Bronchial epithelial cell (primary cell): Measurements from ENCODE around the gene ICE1. TPM values are rescaled to one million over a fixed set of nuclear protein-coding genes. Genes with fewer than 3 reads are reported as not detected.

Source experiments
- DNase-seq: peaks from one replicate; pipeline ENCODE4 v3.0.0-alpha.2; 2010; ENCODE audit warnings: low read depth
- FAIRE-seq: peaks from 2 replicates; lab custom pipeline; 2011; peaks lifted over from hg19 to GRCh38; lab: Jason Lieb, UNC
- H3K27me3 ChIP-seq: 2 replicates; pipeline ENCODE4 v1.5.1; 2011; ENCODE audit warnings: low read length; ENCODE audit not compliant: control insufficient read depth, insufficient read depth
- H3K36me3 ChIP-seq: 2 replicates; pipeline ENCODE4 v1.5.1; 2011; ENCODE audit warnings: low read length; ENCODE audit not compliant: control insufficient read depth, insufficient read depth
- H3K4me3 ChIP-seq: 2 replicates; pipeline ENCODE4 v1.5.1; 2011; ENCODE audit warnings: mild to moderate bottlenecking, low read depth, low read length, control low read depth
- total RNA-seq: library from RNA; depleted of rRNA; stranded (reverse); fragments of >200 nt; gene quantifications from 2 replicates; pipeline ENCODE4 v1.2.1, GENCODE V29; 2014
- TF ChIP-seq, protein P1 (sequence below): IDR thresholded peaks from 2 replicates; pipeline ENCODE4 v1.5.1; 2011; ENCODE audit warnings: mild to moderate bottlenecking, moderate library complexity, low read length, control low read depth, inconsistent platforms; ENCODE audit not compliant: insufficient read depth, severe bottlenecking

ICE1 gene
- total RNA-seq, 1 donor from 2014 or later, result 19.7 TPM

DNA sequence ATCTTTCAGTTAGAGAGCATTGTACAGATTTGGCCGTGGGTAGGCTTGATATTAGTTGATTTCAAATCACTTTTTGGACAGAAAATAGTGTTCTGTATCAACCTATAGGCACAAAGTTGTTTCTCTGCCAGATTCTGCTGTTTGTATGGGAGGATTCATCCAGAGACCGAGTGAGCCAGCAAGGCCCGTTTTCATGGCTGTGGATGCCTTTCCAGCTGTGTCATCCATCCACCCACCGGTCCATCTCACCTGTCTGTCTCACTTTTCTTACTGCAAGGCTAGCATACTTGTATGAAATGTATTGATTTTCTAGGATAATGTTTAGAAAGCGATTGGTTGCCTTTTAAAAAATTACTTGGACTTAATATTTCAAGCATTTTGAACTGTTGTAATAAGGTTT lies 34.4 kb downstream of the ICE1 start:
- Histone ChIP-seq H3K36me3 (peaks cover 2% of the 10 kb centered on the region), H3K27me3 (no peaks in the 10 kb centered on the region), H3K4me3 (no peak overlapping the region)
- DNase-seq (peak; percentile 21), FAIRE-seq (no peak)
- TF ChIP-seq, protein P1, sequence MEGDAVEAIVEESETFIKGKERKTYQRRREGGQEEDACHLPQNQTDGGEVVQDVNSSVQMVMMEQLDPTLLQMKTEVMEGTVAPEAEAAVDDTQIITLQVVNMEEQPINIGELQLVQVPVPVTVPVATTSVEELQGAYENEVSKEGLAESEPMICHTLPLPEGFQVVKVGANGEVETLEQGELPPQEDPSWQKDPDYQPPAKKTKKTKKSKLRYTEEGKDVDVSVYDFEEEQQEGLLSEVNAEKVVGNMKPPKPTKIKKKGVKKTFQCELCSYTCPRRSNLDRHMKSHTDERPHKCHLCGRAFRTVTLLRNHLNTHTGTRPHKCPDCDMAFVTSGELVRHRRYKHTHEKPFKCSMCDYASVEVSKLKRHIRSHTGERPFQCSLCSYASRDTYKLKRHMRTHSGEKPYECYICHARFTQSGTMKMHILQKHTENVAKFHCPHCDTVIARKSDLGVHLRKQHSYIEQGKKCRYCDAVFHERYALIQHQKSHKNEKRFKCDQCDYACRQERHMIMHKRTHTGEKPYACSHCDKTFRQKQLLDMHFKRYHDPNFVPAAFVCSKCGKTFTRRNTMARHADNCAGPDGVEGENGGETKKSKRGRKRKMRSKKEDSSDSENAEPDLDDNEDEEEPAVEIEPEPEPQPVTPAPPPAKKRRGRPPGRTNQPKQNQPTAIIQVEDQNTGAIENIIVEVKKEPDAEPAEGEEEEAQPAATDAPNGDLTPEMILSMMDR, result no peak

GRCh38 chr5:5460311-5460710 lies 37.8 kb downstream of the ICE1 start:
- H3K36me3 ChIP-seq, result peaks cover 3% of the 10 kb centered on the region
- DNase-seq (no peak), FAIRE-seq (no peak)
- no peaks in the 10 kb centered on the region for H3K27me3 ChIP-seq
- H3K4me3 ChIP-seq, result no peak overlapping the region
- TF ChIP-seq, protein P1, result no peak

DNA sequence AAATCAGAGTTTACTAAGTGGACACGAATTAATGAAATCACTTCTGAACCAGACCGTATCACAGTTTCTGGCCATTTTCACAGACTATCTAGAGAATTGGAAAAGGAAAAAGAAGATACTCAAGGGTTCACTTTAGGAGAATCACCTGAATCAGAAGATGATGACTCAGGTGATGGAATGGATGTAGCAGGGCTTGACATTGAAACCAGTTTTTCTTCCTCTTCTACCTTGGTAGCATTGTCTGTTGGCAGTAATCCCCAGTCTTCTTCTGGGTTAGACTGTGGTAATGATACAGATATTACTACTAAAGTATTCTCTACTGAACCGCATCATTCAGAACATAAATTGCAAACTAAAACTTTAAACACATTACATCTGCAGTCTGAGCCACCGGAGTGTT lies 38.5 kb downstream of the ICE1 start:
- no peak overlapping the region for H3K4me3 ChIP-seq
- FAIRE-seq (no peak), DNase-seq (peak; percentile 15)
- no peaks in the 10 kb centered on the region for H3K27me3 ChIP-seq
- TF ChIP-seq, protein P1, result no peak
- H3K36me3 ChIP-seq, result peaks cover 3% of the 10 kb centered on the region

GRCh38 chr5:5464036-5464715 lies 41.7 kb downstream of the ICE1 start:
- TF ChIP-seq, protein P1, result no peak
- no peak overlapping the region for H3K4me3 ChIP-seq
- no peak for FAIRE-seq
- H3K36me3 ChIP-seq, result peaks cover 3% of the 10 kb centered on the region
- no peaks in the 10 kb centered on the region for H3K27me3 ChIP-seq
- no peak for DNase-seq

- Histone ChIP-seq H3K27me3 (no peaks in the 10 kb centered on the region), H3K4me3 (no peak overlapping the region), H3K36me3 (peaks cover 3% of the 10 kb centered on the region)
- TF ChIP-seq, protein P1, result no peak
- DNase-seq (no peak), FAIRE-seq (no peak)
These were observed 43.8 kb downstream of the ICE1 start for GRCh38 chr5:5466227-5466626.

DNA sequence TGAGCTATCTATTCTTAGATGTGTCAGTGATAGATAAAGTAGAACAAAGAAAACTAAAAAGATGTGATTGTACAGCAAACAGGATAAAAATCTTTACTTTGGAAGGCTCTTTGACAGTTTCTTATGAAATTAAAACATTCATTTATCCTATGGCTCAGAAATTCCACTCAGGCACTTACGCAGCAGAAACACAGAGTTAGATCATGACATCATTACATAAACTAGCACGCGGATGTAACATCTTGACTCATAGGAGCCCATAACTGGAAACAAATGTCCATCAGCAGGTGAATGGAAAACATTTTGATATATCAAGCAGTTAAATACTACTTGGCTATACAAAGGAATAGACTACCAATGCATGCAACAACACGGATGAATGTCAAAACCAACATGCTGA lies 45.3 kb downstream of the ICE1 start:
- peaks cover 3% of the 10 kb centered on the region for H3K36me3 ChIP-seq
- H3K27me3 ChIP-seq, result no peaks in the 10 kb centered on the region
- H3K4me3 ChIP-seq, result no peak overlapping the region
- TF ChIP-seq, protein P1, result no peak
- DNase-seq (no peak), FAIRE-seq (no peak)
